Measurements from ENCODE around the gene UMAD1. TPM values are rescaled to one million over a fixed set of nuclear protein-coding genes. Genes with fewer than 3 reads are reported as not detected.

UMAD1 gene
- total and polyA plus RNA-seq, 11 donors = 3.5 to 19.7 (median 15.3) TPM

- peaks cover 0 to 27% (median 7%) of the 10 kb centered on the region in 12 donors for H3K4me1 ChIP-seq
- no peaks in the 10 kb centered on the region for H3K27me3 ChIP-seq
- ATAC-seq = peak in 2 of 4 donors; percentile 37 to 62
- H3K27ac ChIP-seq = peak overlapping the region in 3 of 12 donors; percentile 11 to 58 (median 22)
- TF ChIP-seq POLR2A (IDR thresholded peaks at IDR 0.05) = no peak
- TF ChIP-seq, protein P1, sequence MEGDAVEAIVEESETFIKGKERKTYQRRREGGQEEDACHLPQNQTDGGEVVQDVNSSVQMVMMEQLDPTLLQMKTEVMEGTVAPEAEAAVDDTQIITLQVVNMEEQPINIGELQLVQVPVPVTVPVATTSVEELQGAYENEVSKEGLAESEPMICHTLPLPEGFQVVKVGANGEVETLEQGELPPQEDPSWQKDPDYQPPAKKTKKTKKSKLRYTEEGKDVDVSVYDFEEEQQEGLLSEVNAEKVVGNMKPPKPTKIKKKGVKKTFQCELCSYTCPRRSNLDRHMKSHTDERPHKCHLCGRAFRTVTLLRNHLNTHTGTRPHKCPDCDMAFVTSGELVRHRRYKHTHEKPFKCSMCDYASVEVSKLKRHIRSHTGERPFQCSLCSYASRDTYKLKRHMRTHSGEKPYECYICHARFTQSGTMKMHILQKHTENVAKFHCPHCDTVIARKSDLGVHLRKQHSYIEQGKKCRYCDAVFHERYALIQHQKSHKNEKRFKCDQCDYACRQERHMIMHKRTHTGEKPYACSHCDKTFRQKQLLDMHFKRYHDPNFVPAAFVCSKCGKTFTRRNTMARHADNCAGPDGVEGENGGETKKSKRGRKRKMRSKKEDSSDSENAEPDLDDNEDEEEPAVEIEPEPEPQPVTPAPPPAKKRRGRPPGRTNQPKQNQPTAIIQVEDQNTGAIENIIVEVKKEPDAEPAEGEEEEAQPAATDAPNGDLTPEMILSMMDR (IDR thresholded peaks at IDR 0.05) = no peak
- 55 to 72% (median 63%) methylated on average over 3 of the region's 3 CpGs for WGBS, 4 donors
- H3K9me3 ChIP-seq = peaks cover 0 to 15% (median 4%) of the 10 kb centered on the region in 12 donors
- DNase-seq = no peak
- H3K4me3 ChIP-seq = no peak overlapping the region
- intact Hi-C loops (cut with DNase I) = no loop called here
- no peaks in the 10 kb centered on the region for H3K36me3 ChIP-seq
These were observed 216.6 kb downstream of the UMAD1 start for GRCh38 chr7:7857143-7857583.

DNA sequence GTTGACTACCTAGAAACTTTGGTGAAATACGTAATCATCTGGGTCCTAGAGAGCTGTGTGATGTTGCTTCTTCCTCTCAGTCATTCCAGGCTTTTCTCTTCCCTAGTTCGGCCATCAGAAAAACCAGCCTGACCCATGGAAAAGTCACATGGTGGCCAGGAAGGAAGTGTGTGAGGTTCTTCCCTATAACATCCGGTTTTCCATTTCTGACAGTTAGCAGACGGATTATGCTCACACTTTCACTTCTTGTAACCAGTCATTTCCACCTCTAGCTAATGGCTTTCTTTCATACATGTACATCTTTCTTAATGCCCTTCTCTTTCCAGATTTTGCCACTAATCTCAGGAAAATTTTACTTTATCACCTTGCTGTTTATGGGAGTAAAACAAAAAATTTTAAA, 218.0 kb downstream of the UMAD1 start:
- intact Hi-C loops (cut with DNase I) = no loop called here
- no peaks in the 10 kb centered on the region for H3K27me3 ChIP-seq

DNA sequence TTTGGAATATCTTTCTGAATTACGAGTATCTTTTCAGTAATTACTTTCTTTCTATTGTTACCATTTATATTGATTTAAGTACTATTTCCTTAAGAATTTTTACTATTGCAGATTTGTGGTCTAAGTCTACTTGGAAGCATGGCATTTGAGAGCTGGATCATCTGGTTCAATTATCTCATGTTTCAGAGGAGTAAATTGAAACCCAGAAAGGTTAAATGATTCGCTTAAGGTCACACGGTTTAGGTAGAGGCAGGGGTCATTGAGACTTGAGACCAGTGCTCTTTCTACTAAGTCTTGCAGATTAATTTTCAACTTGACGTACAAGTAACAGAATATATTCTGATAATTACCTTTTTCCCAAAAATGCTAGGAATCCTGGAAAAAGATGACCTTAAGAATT, 218.9 kb downstream of the UMAD1 start:
- ATAC-seq (no peak), DNase-seq (no peak)
- Histone ChIP-seq H3K4me1 (peaks cover 0 to 27% (median 7%) of the 10 kb centered on the region in 12 donors), H3K27me3 (no peaks in the 10 kb centered on the region), H3K9me3 (peaks cover 0 to 15% (median 4%) of the 10 kb centered on the region in 12 donors), H3K27ac (no peak overlapping the region), H3K4me3 (no peak overlapping the region), H3K36me3 (no peaks in the 10 kb centered on the region)
- WGBS, 4 donors = 94 to 95% (median 94%) methylated on average over 4 of the region's 4 CpGs
- intact Hi-C loops (cut with DNase I) = no loop called here
- TF ChIP-seq, protein P1 (IDR thresholded peaks at IDR 0.05) = no peak
- TF ChIP-seq POLR2A (IDR thresholded peaks at IDR 0.05) = no peak

More for the DNA sequence above, 218.0 kb downstream of the UMAD1 start:
- peaks cover 0 to 15% (median 4%) of the 10 kb centered on the region in 12 donors for H3K9me3 ChIP-seq
- TF ChIP-seq POLR2A (IDR thresholded peaks at IDR 0.05) = no peak
- TF ChIP-seq, protein P1 (IDR thresholded peaks at IDR 0.05) = no peak
- WGBS, 4 donors = 67 to 75% (median 70%) methylated on average over 4 of the region's 4 CpGs
- H3K36me3 ChIP-seq = no peaks in the 10 kb centered on the region
- no peak for DNase-seq
- H3K4me3 ChIP-seq = no peak overlapping the region
- H3K27ac ChIP-seq = peak overlapping the region in 2 of 12 donors; percentile 4 to 51
- ATAC-seq = peak in 1 of 4 donors; percentile 39
- peaks cover 0 to 27% (median 7%) of the 10 kb centered on the region in 12 donors for H3K4me1 ChIP-seq

- peak in 3 of 4 donors; percentile 36 to 59 (median 43) for ATAC-seq
- no peak for DNase-seq
- no peak overlapping the region for H3K4me3 ChIP-seq
- peaks cover 0 to 27% (median 7%) of the 10 kb centered on the region in 12 donors for H3K4me1 ChIP-seq
- H3K27ac ChIP-seq = no peak overlapping the region
- WGBS, 4 donors = 36 to 63% (median 57%) methylated on average over 1 of the region's 1 CpG
- TF ChIP-seq, protein P1 (IDR thresholded peaks at IDR 0.05) = no peak
- TF ChIP-seq POLR2A (IDR thresholded peaks at IDR 0.05) = no peak
- H3K27me3 ChIP-seq = no peaks in the 10 kb centered on the region
- intact Hi-C loops (cut with DNase I) = no loop called here
- H3K9me3 ChIP-seq = no peaks in the 10 kb centered on the region
- no peaks in the 10 kb centered on the region for H3K36me3 ChIP-seq
These were observed 220.7 kb downstream of the UMAD1 start for GRCh38 chr7:7861211-7861633.

All from heart left ventricle (tissue), 16 donors.